LNCaP clone FGC (cell line): ENCODE results near the gene CLIC4.

ENCODE experiments used
- DNase-seq: peaks from one replicate; pipeline ENCODE4 v3.0.0-alpha.2; 2011; ENCODE audit warnings: low read depth
- H3K4me3 ChIP-seq: 2 replicates; pipeline ENCODE4 v1.5.1; 2011; ENCODE audit warnings: mild to moderate bottlenecking, low read depth, low read length, control low read depth
- TF ChIP-seq, protein P1 (sequence below): IDR thresholded peaks from 2 replicates; pipeline ENCODE4 v1.5.1; 2012; ENCODE audit warnings: mild to moderate bottlenecking; ENCODE audit not compliant: control insufficient read depth, insufficient read depth; ENCODE audit errors: extremely low read depth

Gene CLIC4

DNA sequence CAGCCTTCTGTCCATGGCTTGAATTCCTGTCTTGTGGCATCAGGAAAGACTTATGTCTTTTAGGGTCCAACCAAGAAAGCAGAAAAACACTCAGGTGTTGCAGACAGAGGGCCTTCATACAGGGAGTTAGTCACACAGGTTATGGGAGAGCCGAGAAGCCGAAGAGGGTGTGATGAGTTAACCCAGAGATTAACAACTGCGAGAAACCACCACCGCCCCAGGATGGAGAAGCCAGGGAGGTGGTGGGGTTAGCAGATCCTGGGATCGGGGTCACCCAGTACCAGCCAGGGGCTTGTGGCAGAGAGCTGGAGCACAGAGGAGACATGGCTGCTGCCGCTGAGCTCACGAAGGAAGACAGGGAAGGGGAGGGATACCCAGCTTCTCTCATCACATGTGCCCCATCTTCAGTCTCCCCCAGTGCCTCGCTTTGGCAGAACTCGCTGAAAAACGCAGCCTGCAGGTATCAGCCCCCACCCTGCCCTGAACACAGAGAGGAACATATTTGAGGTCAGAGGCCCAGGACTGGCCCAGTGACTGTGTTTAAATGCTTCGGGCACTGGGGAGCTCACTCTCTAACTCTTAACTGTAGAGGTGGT is 126.2 kb downstream of the CLIC4 start:
- no peak overlapping the region for H3K4me3 ChIP-seq
- no peak for DNase-seq
- TF ChIP-seq, protein P1, sequence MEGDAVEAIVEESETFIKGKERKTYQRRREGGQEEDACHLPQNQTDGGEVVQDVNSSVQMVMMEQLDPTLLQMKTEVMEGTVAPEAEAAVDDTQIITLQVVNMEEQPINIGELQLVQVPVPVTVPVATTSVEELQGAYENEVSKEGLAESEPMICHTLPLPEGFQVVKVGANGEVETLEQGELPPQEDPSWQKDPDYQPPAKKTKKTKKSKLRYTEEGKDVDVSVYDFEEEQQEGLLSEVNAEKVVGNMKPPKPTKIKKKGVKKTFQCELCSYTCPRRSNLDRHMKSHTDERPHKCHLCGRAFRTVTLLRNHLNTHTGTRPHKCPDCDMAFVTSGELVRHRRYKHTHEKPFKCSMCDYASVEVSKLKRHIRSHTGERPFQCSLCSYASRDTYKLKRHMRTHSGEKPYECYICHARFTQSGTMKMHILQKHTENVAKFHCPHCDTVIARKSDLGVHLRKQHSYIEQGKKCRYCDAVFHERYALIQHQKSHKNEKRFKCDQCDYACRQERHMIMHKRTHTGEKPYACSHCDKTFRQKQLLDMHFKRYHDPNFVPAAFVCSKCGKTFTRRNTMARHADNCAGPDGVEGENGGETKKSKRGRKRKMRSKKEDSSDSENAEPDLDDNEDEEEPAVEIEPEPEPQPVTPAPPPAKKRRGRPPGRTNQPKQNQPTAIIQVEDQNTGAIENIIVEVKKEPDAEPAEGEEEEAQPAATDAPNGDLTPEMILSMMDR, result no peak

DNA sequence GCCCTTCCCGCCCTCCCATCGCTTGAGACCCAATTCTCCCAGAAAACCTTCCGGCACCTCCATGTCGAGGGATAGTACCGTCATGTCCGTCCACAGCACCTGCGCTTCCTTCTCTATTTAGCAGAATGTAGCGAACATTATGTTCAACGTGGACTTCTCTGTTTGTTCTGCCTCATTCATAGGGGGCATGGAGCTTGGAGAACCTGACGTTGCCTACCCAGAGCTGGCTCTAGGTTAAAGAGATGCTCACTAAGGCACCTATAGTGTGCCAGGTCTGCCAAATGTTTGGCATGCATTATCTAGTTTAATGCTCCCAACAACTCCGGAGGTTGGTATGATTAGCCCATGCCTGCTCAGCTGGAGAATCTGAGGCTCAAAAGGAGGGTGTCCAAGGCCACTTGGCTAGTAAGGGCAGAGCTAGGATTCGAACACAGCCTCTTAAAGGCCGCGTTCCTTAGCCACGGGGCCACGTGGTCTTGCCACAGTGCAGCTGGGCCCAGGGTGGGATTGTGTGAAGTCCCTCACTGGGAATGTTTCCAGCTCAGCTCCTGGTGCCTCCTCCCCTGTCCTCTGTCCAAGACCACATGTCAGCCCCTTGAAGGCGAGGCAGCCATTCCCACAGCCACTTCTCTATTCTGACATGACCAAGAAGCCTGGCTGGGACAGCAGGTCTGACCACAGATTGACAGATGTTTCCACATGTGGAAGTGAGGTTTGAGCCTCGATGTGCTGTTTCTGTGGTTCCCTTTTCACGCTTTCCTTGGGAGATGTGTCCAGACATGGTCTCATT is 127.0 kb downstream of the CLIC4 start:
- H3K4me3 ChIP-seq, result no peak overlapping the region
- DNase-seq, result no peak
- TF ChIP-seq, protein P1, result no peak

DNA sequence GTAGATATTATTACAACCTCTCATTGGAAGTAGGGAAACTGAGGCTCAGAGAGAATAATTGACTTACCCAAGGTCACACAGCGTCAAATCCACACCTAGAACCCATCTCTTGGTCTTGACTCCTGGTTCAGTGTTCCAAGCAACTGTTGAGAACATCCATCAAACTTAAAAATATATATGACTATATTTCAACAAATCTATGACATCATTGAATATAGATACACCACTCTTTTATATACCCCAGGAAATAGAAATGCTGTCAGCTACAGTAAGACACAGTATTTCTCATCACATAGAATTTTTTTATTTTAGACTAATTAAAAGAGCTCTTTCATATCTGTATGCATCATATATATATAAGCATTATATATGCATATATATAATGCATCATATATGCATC is 127.9 kb downstream of the CLIC4 start:
- DNase-seq, result no peak

DNA sequence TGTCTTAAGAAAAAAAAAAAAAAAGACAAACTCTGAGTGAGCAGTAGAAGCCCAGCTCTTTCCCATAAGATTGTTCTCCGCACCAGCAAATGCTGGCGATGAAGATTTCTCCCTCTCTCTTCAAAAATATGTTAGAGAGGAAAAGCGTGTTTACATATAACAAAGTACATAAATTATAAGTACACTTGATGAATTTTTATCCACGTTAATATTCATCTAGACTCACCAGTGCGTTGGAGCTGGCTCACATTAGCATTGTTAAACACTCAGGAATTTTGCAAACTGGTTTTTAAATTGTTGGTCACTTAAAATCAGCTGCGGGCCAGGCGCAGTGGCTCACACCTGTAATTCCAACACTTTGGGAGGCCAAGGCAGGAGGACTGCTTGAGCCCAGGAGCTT is 128.8 kb downstream of the CLIC4 start:
- TF ChIP-seq, protein P1, result no peak
- H3K4me3 ChIP-seq, result no peak overlapping the region
- no peak for DNase-seq

More for the DNA sequence above, 127.9 kb downstream of the CLIC4 start:
- no peak overlapping the region for H3K4me3 ChIP-seq
- TF ChIP-seq, protein P1, result no peak

DNA sequence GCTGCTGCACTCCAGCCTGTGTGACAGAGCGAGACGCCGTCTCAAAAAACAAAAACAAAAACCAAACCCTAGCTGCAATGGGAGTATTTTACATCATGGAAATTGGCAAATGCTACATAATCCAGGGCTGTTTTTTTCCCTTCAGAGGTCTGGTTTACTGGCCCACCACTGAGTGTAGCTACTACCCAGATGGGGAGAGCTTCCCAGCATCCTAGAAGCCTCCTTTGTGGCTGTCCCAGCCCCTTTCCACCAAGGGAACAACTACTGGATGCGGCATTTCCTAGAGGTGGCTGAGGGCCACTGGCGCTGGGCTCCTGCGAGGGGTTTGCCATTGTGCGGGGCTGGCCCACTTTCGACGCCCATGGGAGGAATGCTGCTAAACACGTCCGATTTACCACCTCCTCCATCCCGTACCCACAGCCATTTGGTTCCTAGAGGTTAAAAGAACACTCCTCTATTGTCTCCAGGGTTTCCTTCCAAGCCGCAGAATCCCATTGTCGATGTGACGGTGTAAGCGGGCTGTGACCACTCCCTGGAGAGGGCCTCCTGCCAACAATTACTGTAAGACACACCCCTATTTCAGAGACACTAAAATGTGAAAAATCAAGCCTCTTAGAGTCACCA is 129.5 kb downstream of the CLIC4 start:
- DNase-seq, result no peak
- no peak overlapping the region for H3K4me3 ChIP-seq
- TF ChIP-seq, protein P1, result no peak

DNA sequence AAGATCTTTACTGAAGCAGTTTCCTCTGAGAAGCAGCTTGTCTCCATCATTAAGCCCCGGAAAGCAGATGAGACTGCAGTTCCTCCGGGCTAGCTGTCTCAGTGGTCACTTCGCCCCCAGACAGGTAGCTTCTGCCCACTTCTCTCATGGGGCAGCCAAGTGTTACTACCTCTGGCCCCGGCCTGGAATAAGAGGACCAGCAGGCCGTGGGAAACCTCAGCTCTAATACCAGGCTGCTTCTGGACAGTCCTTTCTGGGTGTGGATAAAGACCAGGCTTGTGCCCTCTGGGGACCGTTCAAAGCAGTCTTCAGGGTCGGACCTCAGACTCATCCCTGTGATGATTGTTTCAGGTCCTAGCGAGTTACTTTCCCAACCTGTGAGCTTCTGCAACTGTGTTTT is 130.0 kb downstream of the CLIC4 start:
- TF ChIP-seq, protein P1, result no peak

More for the DNA sequence above, 130.0 kb downstream of the CLIC4 start:
- H3K4me3 ChIP-seq, result no peak overlapping the region
- no peak for DNase-seq
